SK-N-SH treated with all-trans-retinoic acid at 6 μM for 48 hours (cell line): ENCODE data around the gene ITGA3.

ENCODE experiments used
- ATAC-seq: fragments of 200-7000 bp; cut with Tn5 transposase; 3 replicates; pipeline ENCODE4 v1.9.1; 2020; ENCODE audit warnings: mild to moderate bottlenecking, moderate library complexity
- ARNTL ChIP-seq: fragments of 450-650 bp; formaldehyde crosslinking; IDR thresholded peaks from 2 replicates; pipeline ENCODE4 v1.5.0; 2020; ENCODE audit warnings: low read depth, mild to moderate bottlenecking, moderate library complexity, borderline replicate concordance
- BACH2 ChIP-seq: fragments of 250-450 bp; sonication (Bioruptor Pico); IDR thresholded peaks from 2 replicates; pipeline ENCODE4 v1.9.0; 2021; ENCODE audit warnings: mild to moderate bottlenecking, borderline replicate concordance
- CSDC2 ChIP-seq: fragments of 250-450 bp; sonication (Bioruptor Pico); IDR thresholded peaks from 2 replicates; pipeline ENCODE4 v1.5.0; 2020; ENCODE audit warnings: mild to moderate bottlenecking, moderate library complexity
- ESRRG ChIP-seq: fragments of 250-450 bp; sonication (Bioruptor Pico); IDR thresholded peaks from 2 replicates; pipeline ENCODE4 v1.6.1; 2021; ENCODE audit warnings: mild to moderate bottlenecking
- GLIS3 ChIP-seq: fragments of 250-450 bp; sonication (Bioruptor Pico); IDR thresholded peaks from 2 replicates; pipeline ENCODE4 v1.5.0; 2020; ENCODE audit warnings: mild to moderate bottlenecking, moderate library complexity
- OSR1 ChIP-seq: fragments of 250-450 bp; sonication (Bioruptor Pico); IDR thresholded peaks from 2 replicates; pipeline ENCODE4 v1.8.0; 2022; ENCODE audit warnings: moderate library complexity, mild to moderate bottlenecking, inconsistent platforms
- PPARA ChIP-seq: fragments of 250-450 bp; sonication (Bioruptor Pico); IDR thresholded peaks from 2 replicates; pipeline ENCODE4 v1.5.0; 2020; ENCODE audit warnings: mild to moderate bottlenecking, borderline replicate concordance
- RARB ChIP-seq: fragments of 250-450 bp; sonication (Bioruptor Pico); IDR thresholded peaks from 2 replicates; pipeline ENCODE4 v1.8.0; 2021; ENCODE audit warnings: mild to moderate bottlenecking, moderate library complexity
- SNAI2 ChIP-seq: fragments of 250-450 bp; sonication (Bioruptor Pico); IDR thresholded peaks from 2 replicates; pipeline ENCODE4 v1.5.0; 2020; ENCODE audit warnings: mild to moderate bottlenecking, moderate library complexity
- TCF4 ChIP-seq: fragments of 250-450 bp; sonication (Bioruptor Pico); IDR thresholded peaks from 2 replicates; pipeline ENCODE4 v1.8.0; 2021; ENCODE audit warnings: mild to moderate bottlenecking, moderate library complexity, borderline replicate concordance
- TOX ChIP-seq: fragments of 250-450 bp; sonication (Bioruptor Pico); IDR thresholded peaks from 2 replicates; pipeline ENCODE4 v1.8.0; 2021; ENCODE audit warnings: mild to moderate bottlenecking, moderate library complexity, borderline replicate concordance
- ZC3H10 ChIP-seq: fragments of 250-450 bp; sonication (Bioruptor Pico); IDR thresholded peaks from 2 replicates; pipeline ENCODE4 v1.5.1; 2021; ENCODE audit warnings: mild to moderate bottlenecking, moderate library complexity
- ZFP3 ChIP-seq: fragments of 250-450 bp; sonication (Bioruptor Pico); IDR thresholded peaks from 2 replicates; pipeline ENCODE4 v1.5.0; 2020; ENCODE audit warnings: mild to moderate bottlenecking, moderate library complexity
- ZFP30 ChIP-seq: fragments of 450-650 bp; formaldehyde crosslinking; IDR thresholded peaks from 2 replicates; pipeline ENCODE4 v1.5.0; 2022; ENCODE audit warnings: mild to moderate bottlenecking, moderate library complexity
- ZNF565 ChIP-seq: fragments of 450-650 bp; formaldehyde crosslinking; conservative IDR thresholded peaks from 2 replicates; pipeline ENCODE4 v1.5.0; 2020; ENCODE audit warnings: low read depth, mild to moderate bottlenecking, moderate library complexity
- ZNF70 ChIP-seq: fragments of 450-650 bp; formaldehyde crosslinking; IDR thresholded peaks from 2 replicates; pipeline ENCODE4 v1.5.0; 2020; ENCODE audit warnings: mild to moderate bottlenecking, moderate library complexity
- ZNF8 ChIP-seq: fragments of 450-650 bp; formaldehyde crosslinking; IDR thresholded peaks from 2 replicates; pipeline ENCODE4 v1.5.0; 2020; ENCODE audit warnings: mild to moderate bottlenecking, moderate library complexity
- TF ChIP-seq, protein P1 (sequence below): fragments of 250-450 bp; sonication (Bioruptor Pico); IDR thresholded peaks from 2 replicates; pipeline ENCODE4 v1.5.0; 2020; ENCODE audit warnings: mild to moderate bottlenecking, moderate library complexity
- TF ChIP-seq, protein P2 (sequence below): fragments of 250-450 bp; sonication (Bioruptor Pico); IDR thresholded peaks from 2 replicates; pipeline ENCODE4 v1.8.0; 2020; ENCODE audit warnings: mild to moderate bottlenecking, moderate library complexity, borderline replicate concordance
- TF ChIP-seq, protein P3 (sequence below): fragments of 250-450 bp; sonication (Bioruptor Pico); IDR thresholded peaks from 2 replicates; pipeline ENCODE4 v1.8.0; 2021; ENCODE audit warnings: low read depth, mild to moderate bottlenecking, moderate library complexity, borderline replicate concordance
- TF ChIP-seq, protein P4 (sequence below): fragments of 250-450 bp; sonication (Bioruptor Pico); IDR thresholded peaks from 2 replicates; pipeline ENCODE4 v1.5.1; 2020; ENCODE audit warnings: low read depth, mild to moderate bottlenecking, moderate library complexity
- TF ChIP-seq, protein P5 (sequence below): fragments of 250-450 bp; sonication (Bioruptor Pico); IDR thresholded peaks from 2 replicates; pipeline ENCODE4 v1.5.1; 2021; ENCODE audit warnings: mild to moderate bottlenecking, moderate library complexity

The ITGA3 gene

DNA sequence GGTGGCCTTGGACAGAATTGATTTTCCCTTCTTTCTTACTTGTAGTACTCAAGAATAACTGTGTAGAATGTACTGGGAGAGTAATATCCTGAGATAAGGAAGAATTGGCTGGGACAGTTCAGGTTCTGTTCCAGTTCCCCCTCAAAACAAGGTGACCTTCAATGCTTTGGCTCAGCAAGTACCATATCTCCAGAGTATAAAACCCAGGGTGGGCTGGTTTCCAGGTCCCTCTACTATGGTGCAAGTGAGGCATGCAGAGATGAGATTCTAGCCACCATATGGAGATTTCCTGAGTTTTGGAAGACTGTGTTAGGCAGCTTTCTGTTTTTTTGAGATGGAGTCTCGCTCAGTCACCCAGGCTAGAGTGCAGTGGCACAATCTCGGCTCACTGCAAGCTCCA, 42.8 kb upstream of the ITGA3 start:
- TF ChIP-seq RARB (CRISPR knock-in tag) = no peak
- TF ChIP-seq GLIS3 (CRISPR knock-in tag) = no peak
- TF ChIP-seq TOX (CRISPR knock-in tag) = no peak
- TF ChIP-seq OSR1 (CRISPR knock-in tag) = no peak
- TF ChIP-seq, protein P1, sequence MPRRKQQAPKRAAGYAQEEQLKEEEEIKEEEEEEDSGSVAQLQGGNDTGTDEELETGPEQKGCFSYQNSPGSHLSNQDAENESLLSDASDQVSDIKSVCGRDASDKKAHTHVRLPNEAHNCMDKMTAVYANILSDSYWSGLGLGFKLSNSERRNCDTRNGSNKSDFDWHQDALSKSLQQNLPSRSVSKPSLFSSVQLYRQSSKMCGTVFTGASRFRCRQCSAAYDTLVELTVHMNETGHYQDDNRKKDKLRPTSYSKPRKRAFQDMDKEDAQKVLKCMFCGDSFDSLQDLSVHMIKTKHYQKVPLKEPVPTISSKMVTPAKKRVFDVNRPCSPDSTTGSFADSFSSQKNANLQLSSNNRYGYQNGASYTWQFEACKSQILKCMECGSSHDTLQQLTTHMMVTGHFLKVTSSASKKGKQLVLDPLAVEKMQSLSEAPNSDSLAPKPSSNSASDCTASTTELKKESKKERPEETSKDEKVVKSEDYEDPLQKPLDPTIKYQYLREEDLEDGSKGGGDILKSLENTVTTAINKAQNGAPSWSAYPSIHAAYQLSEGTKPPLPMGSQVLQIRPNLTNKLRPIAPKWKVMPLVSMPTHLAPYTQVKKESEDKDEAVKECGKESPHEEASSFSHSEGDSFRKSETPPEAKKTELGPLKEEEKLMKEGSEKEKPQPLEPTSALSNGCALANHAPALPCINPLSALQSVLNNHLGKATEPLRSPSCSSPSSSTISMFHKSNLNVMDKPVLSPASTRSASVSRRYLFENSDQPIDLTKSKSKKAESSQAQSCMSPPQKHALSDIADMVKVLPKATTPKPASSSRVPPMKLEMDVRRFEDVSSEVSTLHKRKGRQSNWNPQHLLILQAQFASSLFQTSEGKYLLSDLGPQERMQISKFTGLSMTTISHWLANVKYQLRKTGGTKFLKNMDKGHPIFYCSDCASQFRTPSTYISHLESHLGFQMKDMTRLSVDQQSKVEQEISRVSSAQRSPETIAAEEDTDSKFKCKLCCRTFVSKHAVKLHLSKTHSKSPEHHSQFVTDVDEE (CRISPR knock-in tag) = no peak
- no peak for TF ChIP-seq CSDC2 (CRISPR knock-in tag)
- no peak for TF ChIP-seq ARNTL
- TF ChIP-seq ESRRG (CRISPR knock-in tag) = no peak
- no peak for TF ChIP-seq ZNF70 (CRISPR knock-in tag)
- TF ChIP-seq ZFP3 (CRISPR knock-in tag) = no peak
- TF ChIP-seq, protein P2, sequence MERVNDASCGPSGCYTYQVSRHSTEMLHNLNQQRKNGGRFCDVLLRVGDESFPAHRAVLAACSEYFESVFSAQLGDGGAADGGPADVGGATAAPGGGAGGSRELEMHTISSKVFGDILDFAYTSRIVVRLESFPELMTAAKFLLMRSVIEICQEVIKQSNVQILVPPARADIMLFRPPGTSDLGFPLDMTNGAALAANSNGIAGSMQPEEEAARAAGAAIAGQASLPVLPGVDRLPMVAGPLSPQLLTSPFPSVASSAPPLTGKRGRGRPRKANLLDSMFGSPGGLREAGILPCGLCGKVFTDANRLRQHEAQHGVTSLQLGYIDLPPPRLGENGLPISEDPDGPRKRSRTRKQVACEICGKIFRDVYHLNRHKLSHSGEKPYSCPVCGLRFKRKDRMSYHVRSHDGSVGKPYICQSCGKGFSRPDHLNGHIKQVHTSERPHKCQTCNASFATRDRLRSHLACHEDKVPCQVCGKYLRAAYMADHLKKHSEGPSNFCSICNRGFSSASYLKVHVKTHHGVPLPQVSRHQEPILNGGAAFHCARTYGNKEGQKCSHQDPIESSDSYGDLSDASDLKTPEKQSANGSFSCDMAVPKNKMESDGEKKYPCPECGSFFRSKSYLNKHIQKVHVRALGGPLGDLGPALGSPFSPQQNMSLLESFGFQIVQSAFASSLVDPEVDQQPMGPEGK (CRISPR knock-in tag) = no peak
- TF ChIP-seq, protein P3, sequence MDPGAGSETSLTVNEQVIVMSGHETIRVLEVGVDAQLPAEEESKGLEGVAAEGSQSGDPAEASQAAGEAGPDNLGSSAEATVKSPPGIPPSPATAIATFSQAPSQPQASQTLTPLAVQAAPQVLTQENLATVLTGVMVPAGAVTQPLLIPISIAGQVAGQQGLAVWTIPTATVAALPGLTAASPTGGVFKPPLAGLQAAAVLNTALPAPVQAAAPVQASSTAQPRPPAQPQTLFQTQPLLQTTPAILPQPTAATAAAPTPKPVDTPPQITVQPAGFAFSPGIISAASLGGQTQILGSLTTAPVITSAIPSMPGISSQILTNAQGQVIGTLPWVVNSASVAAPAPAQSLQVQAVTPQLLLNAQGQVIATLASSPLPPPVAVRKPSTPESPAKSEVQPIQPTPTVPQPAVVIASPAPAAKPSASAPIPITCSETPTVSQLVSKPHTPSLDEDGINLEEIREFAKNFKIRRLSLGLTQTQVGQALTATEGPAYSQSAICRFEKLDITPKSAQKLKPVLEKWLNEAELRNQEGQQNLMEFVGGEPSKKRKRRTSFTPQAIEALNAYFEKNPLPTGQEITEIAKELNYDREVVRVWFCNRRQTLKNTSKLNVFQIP (CRISPR knock-in tag) = no peak
- no peak for TF ChIP-seq PPARA
- TF ChIP-seq ZC3H10 = no peak
- TF ChIP-seq SNAI2 (CRISPR knock-in tag) = no peak
- TF ChIP-seq, protein P4, sequence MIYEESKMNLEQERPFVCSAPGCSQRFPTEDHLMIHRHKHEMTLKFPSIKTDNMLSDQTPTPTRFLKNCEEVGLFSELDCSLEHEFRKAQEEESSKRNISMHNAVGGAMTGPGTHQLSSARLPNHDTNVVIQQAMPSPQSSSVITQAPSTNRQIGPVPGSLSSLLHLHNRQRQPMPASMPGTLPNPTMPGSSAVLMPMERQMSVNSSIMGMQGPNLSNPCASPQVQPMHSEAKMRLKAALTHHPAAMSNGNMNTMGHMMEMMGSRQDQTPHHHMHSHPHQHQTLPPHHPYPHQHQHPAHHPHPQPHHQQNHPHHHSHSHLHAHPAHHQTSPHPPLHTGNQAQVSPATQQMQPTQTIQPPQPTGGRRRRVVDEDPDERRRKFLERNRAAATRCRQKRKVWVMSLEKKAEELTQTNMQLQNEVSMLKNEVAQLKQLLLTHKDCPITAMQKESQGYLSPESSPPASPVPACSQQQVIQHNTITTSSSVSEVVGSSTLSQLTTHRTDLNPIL (CRISPR knock-in tag) = no peak
- ATAC-seq = no peak

DNA sequence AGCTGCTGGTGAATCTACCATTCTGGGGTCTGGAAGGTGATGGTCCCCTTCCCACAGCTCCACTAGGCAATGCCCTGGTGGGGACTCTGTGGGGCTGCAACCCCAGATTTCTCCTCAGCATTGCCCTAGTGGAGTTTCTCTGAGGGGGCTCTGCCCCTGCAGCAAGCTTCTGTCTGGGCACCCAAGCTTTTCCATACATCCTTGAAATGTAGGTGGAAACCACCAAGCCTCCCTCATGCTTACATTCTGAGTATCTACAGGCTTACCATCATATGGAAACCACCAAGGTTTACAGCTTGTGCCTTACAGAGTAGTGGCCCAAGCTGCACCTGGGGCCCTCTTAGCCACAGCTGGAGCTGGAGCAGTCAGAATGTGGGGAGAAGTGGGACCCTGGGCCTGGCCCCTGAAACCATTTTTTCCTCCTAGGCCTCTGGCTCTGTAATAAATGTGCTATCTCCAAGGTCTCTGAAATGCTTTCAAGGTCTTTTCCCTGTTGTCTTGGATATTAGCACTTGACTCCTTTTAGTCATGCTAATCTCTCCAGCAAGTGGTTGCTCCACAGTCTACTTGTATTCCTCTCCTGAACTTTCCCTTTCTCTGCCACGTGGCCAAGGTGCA, 41.3 kb upstream of the ITGA3 start:
- no peak for ATAC-seq
- TF ChIP-seq TOX (CRISPR knock-in tag) (no peak), ZFP3 (CRISPR knock-in tag) (no peak), BACH2 (CRISPR knock-in tag) (no peak), ZNF8 (CRISPR knock-in tag) (no peak), TCF4 (CRISPR knock-in tag) (no peak), ZNF70 (CRISPR knock-in tag) (no peak), SNAI2 (CRISPR knock-in tag) (no peak), ZNF565 (no peak), ZFP30 (CRISPR knock-in tag) (no peak), CSDC2 (CRISPR knock-in tag) (no peak)
- TF ChIP-seq, protein P3 (CRISPR knock-in tag) = no peak
- TF ChIP-seq, protein P1 (CRISPR knock-in tag) = no peak
- TF ChIP-seq, protein P2 (CRISPR knock-in tag) = no peak
- TF ChIP-seq, protein P5, sequence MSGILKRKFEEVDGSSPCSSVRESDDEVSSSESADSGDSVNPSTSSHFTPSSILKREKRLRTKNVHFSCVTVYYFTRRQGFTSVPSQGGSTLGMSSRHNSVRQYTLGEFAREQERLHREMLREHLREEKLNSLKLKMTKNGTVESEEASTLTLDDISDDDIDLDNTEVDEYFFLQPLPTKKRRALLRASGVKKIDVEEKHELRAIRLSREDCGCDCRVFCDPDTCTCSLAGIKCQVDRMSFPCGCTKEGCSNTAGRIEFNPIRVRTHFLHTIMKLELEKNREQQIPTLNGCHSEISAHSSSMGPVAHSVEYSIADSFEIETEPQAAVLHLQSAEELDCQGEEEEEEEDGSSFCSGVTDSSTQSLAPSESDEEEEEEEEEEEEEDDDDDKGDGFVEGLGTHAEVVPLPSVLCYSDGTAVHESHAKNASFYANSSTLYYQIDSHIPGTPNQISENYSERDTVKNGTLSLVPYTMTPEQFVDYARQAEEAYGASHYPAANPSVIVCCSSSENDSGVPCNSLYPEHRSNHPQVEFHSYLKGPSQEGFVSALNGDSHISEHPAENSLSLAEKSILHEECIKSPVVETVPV (CRISPR knock-in tag) = no peak
- TF ChIP-seq, protein P4 (CRISPR knock-in tag) = no peak
